GM19438 (cell line): ENCODE measurements around the gene EN2.
A peak's percentile ranks its signal among the peaks of the same experiment; 100 is the strongest.

Experiments used
- ATAC-seq: cut with Tn5 transposase; IDR thresholded peaks from one replicate; pipeline ENCODE4 v1.9.1; 2021; ENCODE audit warnings: low read depth; ENCODE audit not compliant: unreplicated experiment

EN2 gene

GRCh38 chr7:155462163-155462735 lies 4.3 kb downstream of the EN2 start:
- no peak for ATAC-seq

- ATAC-seq, result no peak
Measured at GRCh38 chr7:155463114-155463811, 5.3 kb downstream of the EN2 start.

GRCh38 chr7:155464183-155464582 lies 6.3 kb downstream of the EN2 start:
- ATAC-seq, result no peak

- no peak for ATAC-seq
Measured at GRCh38 chr7:155464948-155465739, 7.2 kb downstream of the EN2 start.

GRCh38 chr7:155465761-155466141 lies 7.8 kb downstream of the EN2 start:
- ATAC-seq, result no peak

GRCh38 chr7:155466142-155466813 lies 8.3 kb downstream of the EN2 start:
- no peak for ATAC-seq

- ATAC-seq, result peak; percentile 68
Measured at GRCh38 chr7:155466814-155467733, 9.1 kb downstream of the EN2 start.

- no peak for ATAC-seq
Measured at GRCh38 chr7:155467846-155468784, 10.2 kb downstream of the EN2 start.

GRCh38 chr7:155468785-155469148 lies 10.8 kb downstream of the EN2 start:
- ATAC-seq, result no peak

- ATAC-seq, result no peak
Measured at GRCh38 chr7:155469311-155470185, 11.6 kb downstream of the EN2 start.

- ATAC-seq, result no peak
Measured at GRCh38 chr7:155470186-155470487, 12.2 kb downstream of the EN2 start.

- ATAC-seq, result no peak
Measured at GRCh38 chr7:155470686-155471638, 13.0 kb downstream of the EN2 start.

GRCh38 chr7:155471718-155472117 lies 13.8 kb downstream of the EN2 start:
- ATAC-seq, result no peak

GRCh38 chr7:155477476-155477875 lies 19.5 kb downstream of the EN2 start:
- peak; percentile 96 for ATAC-seq

- ATAC-seq, result no peak
Measured at GRCh38 chr7:155481764-155482163, 23.8 kb downstream of the EN2 start.

- ATAC-seq, result no peak
Measured at GRCh38 chr7:155482511-155483183, 24.7 kb downstream of the EN2 start.

- no peak for ATAC-seq
Measured at GRCh38 chr7:155483245-155483644, 25.3 kb downstream of the EN2 start.
